BE2C (cell line): ENCODE data around the gene BAIAP2L1.

Source experiments
- DNase-seq: peaks from one replicate; pipeline ENCODE4 v3.0.0-alpha.2; 2020
- H3K27me3 ChIP-seq: fragments of 250-450 bp; sonication (Bioruptor Pico); 2 replicates; pipeline ENCODE4 v1.5.1; 2020; ENCODE audit warnings: mild to moderate bottlenecking
- H3K36me3 ChIP-seq: fragments of 250-450 bp; sonication (Bioruptor Pico); 2 replicates; pipeline ENCODE4 v1.5.1; 2020; ENCODE audit warnings: mild to moderate bottlenecking
- H3K4me1 ChIP-seq: fragments of 250-450 bp; sonication (Bioruptor Pico); 2 replicates; pipeline ENCODE4 v1.5.1; 2020
- H3K4me3 ChIP-seq: 2 replicates; pipeline ENCODE4 v1.5.1; 2011; ENCODE audit warnings: low read depth, low read length
- H3K9me3 ChIP-seq: fragments of 250-450 bp; sonication (Bioruptor Pico); 2 replicates; pipeline ENCODE4 v1.5.1; 2020
- CTCF ChIP-seq: IDR thresholded peaks from 2 replicates; pipeline ENCODE4 v1.5.1; 2012; ENCODE audit warnings: mild to moderate bottlenecking, low read depth, low read length

Gene BAIAP2L1

GRCh38 chr7:98330926-98331529 lies 69.9 kb downstream of the BAIAP2L1 start:
- Histone ChIP-seq H3K36me3 (no peaks in the 10 kb centered on the region), H3K4me1 (no peaks in the 10 kb centered on the region), H3K4me3 (no peak overlapping the region), H3K9me3 (no peaks in the 10 kb centered on the region), H3K27me3 (no peaks in the 10 kb centered on the region)
- TF ChIP-seq CTCF = no peak
- no peak for DNase-seq

GRCh38 chr7:98329791-98330373 lies 71.0 kb downstream of the BAIAP2L1 start:
- Histone ChIP-seq H3K36me3 (no peaks in the 10 kb centered on the region), H3K4me1 (no peaks in the 10 kb centered on the region), H3K4me3 (no peak overlapping the region), H3K27me3 (no peaks in the 10 kb centered on the region), H3K9me3 (no peaks in the 10 kb centered on the region)
- no peak for DNase-seq
- no peak for TF ChIP-seq CTCF

GRCh38 chr7:98329100-98329790 lies 71.6 kb downstream of the BAIAP2L1 start:
- H3K36me3 ChIP-seq = no peaks in the 10 kb centered on the region
- no peak overlapping the region for H3K4me3 ChIP-seq
- no peaks in the 10 kb centered on the region for H3K27me3 ChIP-seq
- TF ChIP-seq CTCF = no peak
- no peaks in the 10 kb centered on the region for H3K4me1 ChIP-seq
- no peaks in the 10 kb centered on the region for H3K9me3 ChIP-seq
- no peak for DNase-seq

GRCh38 chr7:98324782-98325181 lies 76.1 kb downstream of the BAIAP2L1 start:
- H3K36me3 ChIP-seq = no peaks in the 10 kb centered on the region
- no peak for DNase-seq
- H3K4me1 ChIP-seq = no peaks in the 10 kb centered on the region
- no peak for TF ChIP-seq CTCF
- no peaks in the 10 kb centered on the region for H3K9me3 ChIP-seq
- peaks cover 14% of the 10 kb centered on the region for H3K27me3 ChIP-seq
- no peak overlapping the region for H3K4me3 ChIP-seq

- peaks cover 17% of the 10 kb centered on the region for H3K27me3 ChIP-seq
- no peak overlapping the region for H3K4me3 ChIP-seq
- H3K36me3 ChIP-seq = no peaks in the 10 kb centered on the region
- no peak for DNase-seq
- no peak for TF ChIP-seq CTCF
- H3K9me3 ChIP-seq = no peaks in the 10 kb centered on the region
- H3K4me1 ChIP-seq = no peaks in the 10 kb centered on the region
These were observed 77.1 kb downstream of the BAIAP2L1 start for GRCh38 chr7:98323597-98324322.
